ENCODE results near the gene INTS14.

GRCh38 chr15:65599677-65600076, 11.3 kb downstream of the INTS14 start:
- TF ChIP-seq CTCF (IDR thresholded peaks at IDR 0.05) (no peak), POLR2A (IDR thresholded peaks at IDR 0.05) (no peak)

Measured in heart left ventricle (tissue), 13 donors.